ENCODE results near the gene UBE2R2. TPM values are rescaled to one million over a fixed set of nuclear protein-coding genes. Genes with fewer than 3 reads are reported as not detected.

Gene UBE2R2
- total and polyA plus RNA-seq, 2 donors (not counting 3 experiments of a cell fraction or from before 2014, with no cell fraction given) = 23.9 to 54.3 TPM

DNA sequence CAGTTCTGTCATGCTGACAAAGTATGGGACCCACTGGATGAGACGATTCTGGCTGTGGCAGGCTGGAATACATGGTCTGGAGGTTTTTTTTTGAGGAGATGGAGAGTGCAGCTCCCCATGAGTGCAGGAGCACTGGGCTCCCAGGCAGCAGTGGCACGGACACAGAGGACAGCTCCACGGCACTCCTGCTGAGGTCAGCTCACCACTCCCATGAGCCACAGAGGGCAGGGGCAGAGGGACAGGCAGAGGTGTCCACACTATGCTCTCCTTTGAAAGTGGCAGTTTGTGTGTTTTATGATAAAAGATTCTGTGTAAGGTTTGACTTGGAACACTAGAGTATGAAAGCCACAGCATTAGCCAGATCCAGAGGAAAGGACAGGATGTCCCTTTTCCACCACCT, 114.4 kb downstream of the UBE2R2 start:
- Histone ChIP-seq H3K9me1 (replicated peaks; ENCODE audit: control insufficient read depth, extremely low read depth, insufficient read depth, low read length) (no peaks in the 10 kb centered on the region), H3K9me3 (replicated peaks; ENCODE audit: control insufficient read depth, insufficient read depth, low read length) (no peaks in the 10 kb centered on the region), H3K79me2 (ENCODE audit: control insufficient read depth, insufficient read depth, low read length) (peaks cover 2% of the 10 kb centered on the region), H2AFZ (ENCODE audit: low read depth, low read length) (no peak overlapping the region), H3K36me3 (ENCODE audit: control insufficient read depth in 2 of 2, extremely low read depth in 1 of 2, insufficient read depth in 2 of 2, low read length in 2 of 2) (peaks cover 24 to 64% of the 10 kb centered on the region in 2 experiments), H3K9ac (replicated peaks; ENCODE audit: extremely low read depth, insufficient read depth, low read length) (no peak overlapping the region), H3K27me3 (ENCODE audit: control insufficient read depth in 2 of 2, insufficient read depth in 2 of 2, low read length in 2 of 2) (no peaks in the 10 kb centered on the region), H3K27ac (ENCODE audit: insufficient read depth, low read depth, low read length) (no peak overlapping the region), H4K20me1 (replicated peaks; ENCODE audit: control insufficient read depth, extremely low read depth, insufficient read depth, low read length) (no peaks in the 10 kb centered on the region), H3K4me3 (replicated peaks in 1 of 3; ENCODE audit: insufficient read depth in 1 of 3, low read depth in 1 of 3, low read length in 3 of 3) (no peak overlapping the region), H3K4me1 (ENCODE audit: control insufficient read depth, extremely low read depth, insufficient read depth, low read length) (no peaks in the 10 kb centered on the region), H3K4me2 (ENCODE audit: insufficient read depth, low read length) (no peak overlapping the region)
- CTCF ChIA-PET = no interaction called here
- dilution Hi-C loops (cut with MboI; ENCODE audit: extremely low pct_ligation_motif_present, low sequenced_read_pairs) (no loop called here), intact Hi-C loops (cut with micrococcal nuclease) (no loop called here)
- FAIRE-seq (no peak), DNase-seq (ENCODE audit: low read depth, low spot score) (no peak)
- BruUV-seq (replicated peaks) = no TSS peak
- POLR2A ChIA-PET = no interaction called here
- TF ChIP-seq, protein P1, sequence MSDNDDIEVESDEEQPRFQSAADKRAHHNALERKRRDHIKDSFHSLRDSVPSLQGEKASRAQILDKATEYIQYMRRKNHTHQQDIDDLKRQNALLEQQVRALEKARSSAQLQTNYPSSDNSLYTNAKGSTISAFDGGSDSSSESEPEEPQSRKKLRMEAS (IDR thresholded peaks at IDR 0.05; ENCODE audit: insufficient read depth, insufficient read length) = no peak
- no peak for TF ChIP-seq MYC (IDR thresholded peaks at IDR 0.05; ENCODE audit: low read depth, low read length)
- TF ChIP-seq POLR2AphosphoS5 (IDR thresholded peaks at IDR 0.05; ENCODE audit: insufficient read depth, low read depth, low read length) = no peak
- TF ChIP-seq EZH2 (IDR thresholded peaks at IDR 0.05; ENCODE audit: borderline replicate concordance, low read depth, low read length, severe bottlenecking) = no peak
- TF ChIP-seq POLR2A (IDR thresholded peaks at IDR 0.05; ENCODE audit: low read depth, low read length) = no peak
- TF ChIP-seq, protein P2, sequence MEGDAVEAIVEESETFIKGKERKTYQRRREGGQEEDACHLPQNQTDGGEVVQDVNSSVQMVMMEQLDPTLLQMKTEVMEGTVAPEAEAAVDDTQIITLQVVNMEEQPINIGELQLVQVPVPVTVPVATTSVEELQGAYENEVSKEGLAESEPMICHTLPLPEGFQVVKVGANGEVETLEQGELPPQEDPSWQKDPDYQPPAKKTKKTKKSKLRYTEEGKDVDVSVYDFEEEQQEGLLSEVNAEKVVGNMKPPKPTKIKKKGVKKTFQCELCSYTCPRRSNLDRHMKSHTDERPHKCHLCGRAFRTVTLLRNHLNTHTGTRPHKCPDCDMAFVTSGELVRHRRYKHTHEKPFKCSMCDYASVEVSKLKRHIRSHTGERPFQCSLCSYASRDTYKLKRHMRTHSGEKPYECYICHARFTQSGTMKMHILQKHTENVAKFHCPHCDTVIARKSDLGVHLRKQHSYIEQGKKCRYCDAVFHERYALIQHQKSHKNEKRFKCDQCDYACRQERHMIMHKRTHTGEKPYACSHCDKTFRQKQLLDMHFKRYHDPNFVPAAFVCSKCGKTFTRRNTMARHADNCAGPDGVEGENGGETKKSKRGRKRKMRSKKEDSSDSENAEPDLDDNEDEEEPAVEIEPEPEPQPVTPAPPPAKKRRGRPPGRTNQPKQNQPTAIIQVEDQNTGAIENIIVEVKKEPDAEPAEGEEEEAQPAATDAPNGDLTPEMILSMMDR (IDR thresholded peaks at IDR 0.05; ENCODE audit: extremely low read depth in 1 of 2, insufficient read depth in 1 of 2, low read depth in 1 of 2, low read length in 2 of 2) = no peak
- no peak for TF ChIP-seq FOS (IDR thresholded peaks at IDR 0.05; ENCODE audit: borderline replicate concordance, insufficient read depth, low read length)
- no peak for TF ChIP-seq GATA2 (IDR thresholded peaks at IDR 0.05; ENCODE audit: insufficient read depth, insufficient read length, low read depth, low read length)
- no peak for TF ChIP-seq JUN (IDR thresholded peaks at IDR 0.05; ENCODE audit: borderline replicate concordance, insufficient read depth, insufficient read length, low read depth)
